ENCODE data around the gene ADAM12. TPM values are rescaled to one million over a fixed set of nuclear protein-coding genes. Genes with fewer than 3 reads are reported as not detected.

Gene ADAM12
- total RNA-seq, 1 donor from 2014 or later = 18.4 TPM

DNA sequence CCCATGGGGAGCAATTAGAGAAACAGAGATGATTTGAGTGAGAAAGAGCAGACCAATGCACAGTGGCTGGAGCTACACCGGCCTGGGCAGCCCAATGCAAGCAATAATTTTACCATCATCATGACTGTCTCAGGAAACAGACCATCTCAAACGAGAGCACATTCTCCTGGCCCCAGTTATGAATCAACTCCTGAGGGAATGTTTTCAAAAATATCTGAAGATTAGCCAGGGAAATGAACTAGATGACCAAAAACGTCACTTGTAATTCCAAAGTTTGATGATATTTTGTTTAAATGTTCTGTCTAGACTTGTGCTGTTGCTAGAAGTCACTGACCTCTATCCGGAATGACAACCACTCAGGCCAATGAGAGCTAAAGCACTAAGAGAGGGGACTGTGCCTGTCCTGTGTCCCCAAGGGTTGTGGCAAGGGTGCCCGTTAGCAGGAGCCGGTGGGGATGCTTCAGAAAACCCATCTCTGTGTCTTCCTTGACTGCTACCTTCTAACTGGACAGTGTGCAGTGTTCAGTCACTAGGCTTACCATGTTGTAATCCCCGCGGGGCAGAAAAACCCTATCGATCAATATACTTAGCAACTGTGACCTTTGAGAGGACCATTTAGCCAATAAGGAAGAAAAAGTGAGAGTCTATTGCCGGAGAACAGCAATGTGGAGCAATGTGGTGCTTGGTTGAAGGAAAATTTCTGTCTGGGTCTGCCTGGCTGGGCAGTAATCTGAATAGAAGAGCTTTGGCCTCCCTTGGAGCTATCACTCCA lies 202.4 kb downstream of the ADAM12 start:
- H3K9me3 Mint-ChIP-seq (ENCODE audit: unreplicated experiment) = peaks cover 10% of the 10 kb centered on the region
- H3K27ac Mint-ChIP-seq (ENCODE audit: unreplicated experiment) = peak overlapping the region; percentile 39
- H3K27me3 Mint-ChIP-seq (ENCODE audit: unreplicated experiment) = peaks cover 4% of the 10 kb centered on the region
- TF ChIP-seq, protein P1, sequence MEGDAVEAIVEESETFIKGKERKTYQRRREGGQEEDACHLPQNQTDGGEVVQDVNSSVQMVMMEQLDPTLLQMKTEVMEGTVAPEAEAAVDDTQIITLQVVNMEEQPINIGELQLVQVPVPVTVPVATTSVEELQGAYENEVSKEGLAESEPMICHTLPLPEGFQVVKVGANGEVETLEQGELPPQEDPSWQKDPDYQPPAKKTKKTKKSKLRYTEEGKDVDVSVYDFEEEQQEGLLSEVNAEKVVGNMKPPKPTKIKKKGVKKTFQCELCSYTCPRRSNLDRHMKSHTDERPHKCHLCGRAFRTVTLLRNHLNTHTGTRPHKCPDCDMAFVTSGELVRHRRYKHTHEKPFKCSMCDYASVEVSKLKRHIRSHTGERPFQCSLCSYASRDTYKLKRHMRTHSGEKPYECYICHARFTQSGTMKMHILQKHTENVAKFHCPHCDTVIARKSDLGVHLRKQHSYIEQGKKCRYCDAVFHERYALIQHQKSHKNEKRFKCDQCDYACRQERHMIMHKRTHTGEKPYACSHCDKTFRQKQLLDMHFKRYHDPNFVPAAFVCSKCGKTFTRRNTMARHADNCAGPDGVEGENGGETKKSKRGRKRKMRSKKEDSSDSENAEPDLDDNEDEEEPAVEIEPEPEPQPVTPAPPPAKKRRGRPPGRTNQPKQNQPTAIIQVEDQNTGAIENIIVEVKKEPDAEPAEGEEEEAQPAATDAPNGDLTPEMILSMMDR (IDR thresholded peaks at IDR 0.05; ENCODE audit: partially characterized antibody, unreplicated experiment) = no peak
- H3K36me3 Mint-ChIP-seq (ENCODE audit: unreplicated experiment) = no peaks in the 10 kb centered on the region
- peaks cover 32% of the 10 kb centered on the region for H3K4me1 Mint-ChIP-seq (ENCODE audit: low read depth, unreplicated experiment)
- H3K4me3 Mint-ChIP-seq (ENCODE audit: unreplicated experiment) = peak overlapping the region; percentile 22
- DNase-seq = peak; percentile 65

- Mint-ChIP-seq H3K4me3 (ENCODE audit: unreplicated experiment) (no peak overlapping the region), H3K4me1 (ENCODE audit: low read depth, unreplicated experiment) (peaks cover 31% of the 10 kb centered on the region), H3K27me3 (ENCODE audit: unreplicated experiment) (no peaks in the 10 kb centered on the region), H3K27ac (ENCODE audit: unreplicated experiment) (no peak overlapping the region), H3K36me3 (ENCODE audit: unreplicated experiment) (no peaks in the 10 kb centered on the region), H3K9me3 (ENCODE audit: unreplicated experiment) (peaks cover 2% of the 10 kb centered on the region)
- TF ChIP-seq, protein P1 (IDR thresholded peaks at IDR 0.05; ENCODE audit: partially characterized antibody, unreplicated experiment) = no peak
- no peak for DNase-seq
These were observed 206.7 kb downstream of the ADAM12 start for GRCh38 chr10:126181626-126182025.

DNA sequence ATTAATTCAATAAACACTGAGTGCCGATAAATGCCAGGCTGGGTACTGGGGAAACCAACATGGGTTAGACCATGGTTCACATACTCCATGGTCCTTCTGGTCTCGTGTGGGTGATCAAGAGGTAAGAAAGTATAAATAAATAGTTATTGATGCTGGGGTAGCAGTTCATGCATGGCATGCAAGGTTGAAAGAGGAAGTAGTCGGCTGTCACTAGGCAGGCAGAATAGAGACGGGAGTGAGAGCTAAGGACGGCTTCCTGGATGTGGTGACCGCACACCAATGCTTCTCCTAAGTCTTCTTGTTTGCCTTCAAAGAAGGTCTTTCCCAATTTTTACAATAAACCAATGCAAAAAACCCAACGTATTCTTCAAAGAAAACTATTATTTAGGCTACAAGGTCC lies 208.6 kb downstream of the ADAM12 start:
- DNase-seq = no peak
- Mint-ChIP-seq H3K4me1 (ENCODE audit: low read depth, unreplicated experiment) (peaks cover 29% of the 10 kb centered on the region), H3K4me3 (ENCODE audit: unreplicated experiment) (no peak overlapping the region), H3K27me3 (ENCODE audit: unreplicated experiment) (peaks cover 2% of the 10 kb centered on the region), H3K27ac (ENCODE audit: unreplicated experiment) (no peak overlapping the region), H3K36me3 (ENCODE audit: unreplicated experiment) (no peaks in the 10 kb centered on the region), H3K9me3 (ENCODE audit: unreplicated experiment) (peaks cover 7% of the 10 kb centered on the region)
- TF ChIP-seq, protein P1 (IDR thresholded peaks at IDR 0.05; ENCODE audit: partially characterized antibody, unreplicated experiment) = no peak

GRCh38 chr10:126177417-126178030 lies 210.8 kb downstream of the ADAM12 start:
- TF ChIP-seq, protein P1 (IDR thresholded peaks at IDR 0.05; ENCODE audit: partially characterized antibody, unreplicated experiment) = no peak
- no peak for DNase-seq
- Mint-ChIP-seq H3K4me3 (ENCODE audit: unreplicated experiment) (no peak overlapping the region), H3K9me3 (ENCODE audit: unreplicated experiment) (peaks cover 7% of the 10 kb centered on the region), H3K4me1 (ENCODE audit: low read depth, unreplicated experiment) (peaks cover 35% of the 10 kb centered on the region), H3K27ac (ENCODE audit: unreplicated experiment) (no peak overlapping the region), H3K36me3 (ENCODE audit: unreplicated experiment) (no peaks in the 10 kb centered on the region), H3K27me3 (ENCODE audit: unreplicated experiment) (peaks cover 2% of the 10 kb centered on the region)

All from glutamatergic neuron (in vitro differentiated cells).